HG03342 (cell line): ENCODE data around the gene C1orf226.
A peak's percentile ranks its signal among the peaks of the same experiment; 100 is the strongest.
"Not testable (repeated sequence)": the region's sequence is repeated elsewhere in the genome, so short reads cannot be mapped to it uniquely, and the experiment has no call there.

Experiments
- ATAC-seq: cut with Tn5 transposase; IDR thresholded peaks from one replicate; pipeline ENCODE4 v1.9.1; 2021; ENCODE audit warnings: mild to moderate bottlenecking, moderate library complexity; ENCODE audit not compliant: unreplicated experiment

C1orf226 gene

GRCh38 chr1:162381383-162381782 is at the start of gene C1orf226:
Gene C1orf226, plus strand, starts transcription at chr1:162381728. Its CDS starts 174 bp downstream, at chr1:162381902.
- no peak for ATAC-seq

- no peak for ATAC-seq
These were observed 47.5 kb upstream of the C1orf226 start for GRCh38 chr1:162333991-162334390.

GRCh38 chr1:162335126-162335525 is 46.4 kb upstream of the C1orf226 start:
- no peak for ATAC-seq

GRCh38 chr1:162336621-162337285 is 44.8 kb upstream of the C1orf226 start:
- no peak for ATAC-seq

- ATAC-seq = no peak
These were observed 39.0 kb upstream of the C1orf226 start for GRCh38 chr1:162342452-162342983.

GRCh38 chr1:162343470-162343869 is 38.1 kb upstream of the C1orf226 start:
- ATAC-seq = no peak

- no peak for ATAC-seq
These were observed 34.2 kb upstream of the C1orf226 start for GRCh38 chr1:162347281-162347680.

GRCh38 chr1:162349635-162350330 is 31.7 kb upstream of the C1orf226 start:
- ATAC-seq = no peak

GRCh38 chr1:162351246-162351842 is 30.2 kb upstream of the C1orf226 start:
- ATAC-seq = no peak

GRCh38 chr1:162351874-162352273 is 29.7 kb upstream of the C1orf226 start:
- not testable (repeated sequence) for ATAC-seq

GRCh38 chr1:162353078-162353477 is 28.4 kb upstream of the C1orf226 start:
- ATAC-seq = no peak

GRCh38 chr1:162353702-162354101 is 27.8 kb upstream of the C1orf226 start:
- no peak for ATAC-seq

GRCh38 chr1:162357681-162358266 is 23.8 kb upstream of the C1orf226 start:
- ATAC-seq = no peak

- no peak for ATAC-seq
These were observed 22.6 kb upstream of the C1orf226 start for GRCh38 chr1:162358928-162359327.

- ATAC-seq = no peak
These were observed 21.8 kb upstream of the C1orf226 start for GRCh38 chr1:162359523-162360236.

GRCh38 chr1:162360237-162360873 is 21.2 kb upstream of the C1orf226 start:
- no peak for ATAC-seq

GRCh38 chr1:162360874-162361260 is 20.7 kb upstream of the C1orf226 start:
- ATAC-seq = no peak

GRCh38 chr1:162361349-162361748 is 20.2 kb upstream of the C1orf226 start:
- ATAC-seq = peak; percentile 31

- no peak for ATAC-seq
These were observed 17.7 kb upstream of the C1orf226 start for GRCh38 chr1:162363823-162364222.

- ATAC-seq = no peak
These were observed 17.0 kb upstream of the C1orf226 start for GRCh38 chr1:162364498-162364897.
